Spinal cord (tissue), 10 donors: ENCODE data around the gene PRAME. TPM values are rescaled to one million over a fixed set of nuclear protein-coding genes. Genes with fewer than 3 reads are reported as not detected.
"Not testable (repeated sequence)": the region's sequence is repeated elsewhere in the genome, so short reads cannot be mapped to it uniquely, and the experiment has no call there.

Experiments
- DNase-seq, 6 donors: peaks; one replicate each; pipeline versions ENCODE4 v3.0.0 to v3.0.0-alpha.2; 2013 to 2015; ENCODE audit warnings: low spot score in 6 of 6, low read depth in 4 of 6
- H3K27ac ChIP-seq: one replicate; pipeline ENCODE4 v1.5.1; 2013; ENCODE audit warnings: low read depth, low read length, control low read depth
- H3K27me3 ChIP-seq: one replicate; pipeline ENCODE4 v1.6.1; 2013; ENCODE audit warnings: low read length; ENCODE audit not compliant: control insufficient read depth, insufficient read depth
- H3K36me3 ChIP-seq: one replicate; pipeline ENCODE4 v1.6.1; 2013; ENCODE audit warnings: low read length; ENCODE audit not compliant: control insufficient read depth, insufficient read depth
- H3K4me1 ChIP-seq: one replicate; pipeline ENCODE4 v1.6.1; 2013; ENCODE audit warnings: low read length; ENCODE audit not compliant: control insufficient read depth, insufficient read depth
- H3K4me3 ChIP-seq: one replicate; pipeline ENCODE4 v1.5.1; 2013; ENCODE audit warnings: low read depth, low read length, control low read depth
- H3K9me3 ChIP-seq: one replicate; pipeline ENCODE4 v1.6.1; 2013; ENCODE audit warnings: low read length; ENCODE audit not compliant: control insufficient read depth, insufficient read depth
- WGBS: methylation state at CpG from one replicate; pipeline ENCODE4 v1.1.5; 2013; ENCODE audit warnings: missing lambda C conversion rate; ENCODE audit not compliant: insufficient coverage; 5-methylcytosine and 5-hydroxymethylcytosine counted together
- polyA plus RNA-seq, 2 donors: library from polyadenylated mRNA; unstranded; fragments of 120-200 nt; gene quantifications; one replicate each; pipeline ENCODE4 v1.2.1, GENCODE V29; 2013; ENCODE audit not compliant: insufficient read length in 2 of 2
- total RNA-seq, 2 donors: library from RNA; depleted of rRNA in 1 of 2; stranded (reverse); fragments of 120-200 nt in 1 of 2; fragments of >200 nt in 1 of 2; gene quantifications; one replicate each; pipeline versions ENCODE4 v1.2.3 to v1.2.4, GENCODE V29; 2013 to 2014
- donor health status: healthy.

Gene PRAME
- total and polyA plus RNA-seq, 4 donors: 0.17 to 0.30 TPM; not detected in 2

- Histone ChIP-seq H3K27me3 (no peaks in the 10 kb centered on the region), H3K27ac (no peak overlapping the region), H3K9me3 (no peaks in the 10 kb centered on the region), H3K36me3 (no peaks in the 10 kb centered on the region), H3K4me3 (no peak overlapping the region), H3K4me1 (no peaks in the 10 kb centered on the region)
- WGBS: 89% methylated on average over 3 of the region's 4 CpGs
- no peak for DNase-seq
Observed at GRCh38 chr22:22526125-22526912, 32.7 kb downstream of the PRAME start.

GRCh38 chr22:22523494-22523893 lies 35.6 kb downstream of the PRAME start:
- WGBS: 96% methylated on average over 5 of the region's 6 CpGs
- H3K9me3 ChIP-seq: no peaks in the 10 kb centered on the region
- no peaks in the 10 kb centered on the region for H3K36me3 ChIP-seq

GRCh38 chr22:22521631-22522030 lies 37.4 kb downstream of the PRAME start:
- Histone ChIP-seq H3K9me3 (no peaks in the 10 kb centered on the region), H3K4me3 (no peak overlapping the region), H3K4me1 (no peaks in the 10 kb centered on the region), H3K27ac (no peak overlapping the region), H3K27me3 (no peaks in the 10 kb centered on the region), H3K36me3 (no peaks in the 10 kb centered on the region)
- 96% methylated on average over 5 of the region's 8 CpGs for WGBS
- DNase-seq: no peak

More at GRCh38 chr22:22523494-22523893, 35.6 kb downstream of the PRAME start:
- DNase-seq: no peak
- Histone ChIP-seq H3K4me3 (no peak overlapping the region), H3K27ac (no peak overlapping the region), H3K4me1 (no peaks in the 10 kb centered on the region), H3K27me3 (no peaks in the 10 kb centered on the region)

- no peak overlapping the region for H3K4me3 ChIP-seq
- 87% methylated on average over 10 of the region's 12 CpGs for WGBS
- no peaks in the 10 kb centered on the region for H3K4me1 ChIP-seq
Observed at GRCh38 chr22:22520667-22521602, 38.1 kb downstream of the PRAME start.

GRCh38 chr22:22520020-22520656 lies 38.9 kb downstream of the PRAME start, which contains the start of gene ZNF280A:
Gene ZNF280A, minus strand, starts transcription at chr22:22520270. Its CDS starts 4,640 bp downstream, at chr22:22515630.
- DNase-seq: peak in 1 of 6 donors; percentile 2
- Histone ChIP-seq H3K4me3 (no peak within 1 kb of the TSS), H3K4me1 (no peaks in the 10 kb centered on the region), H3K27me3 (no peaks in the 10 kb centered on the region), H3K9me3 (no peaks in the 10 kb centered on the region), H3K36me3 (no peaks in the 10 kb centered on the region), H3K27ac (no peak within 1 kb of the TSS)
- WGBS: 59% methylated on average over 11 of the region's 12 CpGs

More at GRCh38 chr22:22520667-22521602, 38.1 kb downstream of the PRAME start:
- Histone ChIP-seq H3K9me3 (no peaks in the 10 kb centered on the region), H3K36me3 (no peaks in the 10 kb centered on the region), H3K27me3 (no peaks in the 10 kb centered on the region), H3K27ac (no peak overlapping the region)
- no peak for DNase-seq

GRCh38 chr22:22519591-22519990 lies 39.5 kb downstream of the PRAME start:
- Histone ChIP-seq H3K36me3 (no peaks in the 10 kb centered on the region), H3K4me3 (no peak overlapping the region), H3K4me1 (no peaks in the 10 kb centered on the region), H3K27me3 (no peaks in the 10 kb centered on the region), H3K27ac (no peak overlapping the region), H3K9me3 (no peaks in the 10 kb centered on the region)
- WGBS: 81% methylated on average over 3 of the region's 5 CpGs
- no peak for DNase-seq

- Histone ChIP-seq H3K4me1 (no peaks in the 10 kb centered on the region), H3K27me3 (no peaks in the 10 kb centered on the region), H3K4me3 (no peak overlapping the region), H3K27ac (no peak overlapping the region), H3K9me3 (no peaks in the 10 kb centered on the region), H3K36me3 (no peaks in the 10 kb centered on the region)
- WGBS: 79% methylated on average over 2 of the region's 4 CpGs
- DNase-seq: no peak
Observed at GRCh38 chr22:22516992-22517391, 42.1 kb downstream of the PRAME start.

- H3K27me3 ChIP-seq: no peaks in the 10 kb centered on the region
- no peaks in the 10 kb centered on the region for H3K36me3 ChIP-seq
- H3K27ac ChIP-seq: no peak overlapping the region
- H3K9me3 ChIP-seq: no peaks in the 10 kb centered on the region
- H3K4me1 ChIP-seq: no peaks in the 10 kb centered on the region
- no peak overlapping the region for H3K4me3 ChIP-seq
- no peak for DNase-seq
Observed at GRCh38 chr22:22515890-22516289, 43.2 kb downstream of the PRAME start.

GRCh38 chr22:22514431-22514830 lies 44.6 kb downstream of the PRAME start:
- H3K36me3 ChIP-seq, H3K27ac ChIP-seq, H3K4me1 ChIP-seq, H3K27me3 ChIP-seq, H3K4me3 ChIP-seq, H3K9me3 ChIP-seq: not testable (repeated sequence)
- 92% methylated on average over 4 of the region's 8 CpGs for WGBS
- DNase-seq: peak in 1 of 6 donors; percentile 12
